ENCODE measurements around the gene SERAC1.
"Not testable (repeated sequence)": the region's sequence is repeated elsewhere in the genome, so short reads cannot be mapped to it uniquely, and the experiment has no call there.

SERAC1 gene

DNA sequence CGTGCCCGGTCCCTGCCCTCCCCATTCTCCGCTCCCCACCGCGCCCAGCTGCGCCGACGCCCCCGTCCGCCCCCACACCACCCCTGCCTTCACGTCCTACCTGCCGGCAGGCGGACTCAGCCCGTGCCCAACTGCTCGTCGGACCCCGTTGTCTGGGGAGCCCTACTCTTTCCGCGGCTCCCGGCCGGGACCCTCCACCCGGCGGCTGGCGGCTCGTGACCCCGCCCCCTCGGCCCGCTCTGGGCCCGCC, at the start of gene SERAC1:
SERAC1 (minus strand) TSS at position 223 of the 250 bp plus-strand sequence. CDS start 9,899 bp downstream, outside the sequence.
- POLR2A ChIA-PET, result no interaction called here
- no peak for DNase-seq (ENCODE audit: low read depth, low spot score)
- peak within 1 kb of the TSS; percentile 89 for H3K4me3 ChIP-seq (ENCODE audit: low read depth, low read length)
- TF ChIP-seq CTCF (IDR thresholded peaks at IDR 0.05; ENCODE audit: insufficient read depth, low read length, missing control alignments), result no peak
- CTCF ChIA-PET, result interaction anchor here (1.0 to 1.2 kb wide), 2 partner anchors 18 to 46 kb away, joined by 3 to 7 read pairs; no protein-coding TSS in a partner anchor

GRCh38 chr6:158213925-158214674, 46.0 kb upstream of the SERAC1 start:
- peak; percentile 70 for TF ChIP-seq CTCF (IDR thresholded peaks at IDR 0.05; ENCODE audit: insufficient read depth, low read length, missing control alignments)
- ChIA-PET CTCF (interaction anchor here (0.6 to 4.7 kb wide), 54 partner anchors 9 to 567 kb away, joined by 3 to 145 read pairs (median 4); partner anchors contain the start of genes DYNLT1, SYTL3 and TMEM181), POLR2A (no interaction called here)
- H3K4me3 ChIP-seq (ENCODE audit: low read depth, low read length), result no peak overlapping the region
- no peak for DNase-seq (ENCODE audit: low read depth, low spot score)

GRCh38 chr6:158211273-158212055, 43.4 kb upstream of the SERAC1 start:
- no peak for DNase-seq (ENCODE audit: low read depth, low spot score)
- no peak overlapping the region for H3K4me3 ChIP-seq (ENCODE audit: low read depth, low read length)
- CTCF ChIA-PET, result interaction anchor here (1.2 to 4.7 kb wide), 3 partner anchors 9 to 479 kb away, joined by 7 to 145 read pairs (median 15); no protein-coding TSS in a partner anchor
- POLR2A ChIA-PET, result no interaction called here
- no peak for TF ChIP-seq CTCF (IDR thresholded peaks at IDR 0.05; ENCODE audit: insufficient read depth, low read length, missing control alignments)

- DNase-seq (ENCODE audit: low read depth, low spot score); POLR2A ChIA-PET; H3K4me3 ChIP-seq (ENCODE audit: low read depth, low read length): not testable (repeated sequence)
- CTCF ChIA-PET, result interaction anchor here (2.0 to 3.7 kb wide), 3 partner anchors 13 to 481 kb away, joined by 6 to 15 read pairs (median 8); no protein-coding TSS in a partner anchor
Observed at GRCh38 chr6:158209582-158210333, 41.7 kb upstream of the SERAC1 start.

DNA sequence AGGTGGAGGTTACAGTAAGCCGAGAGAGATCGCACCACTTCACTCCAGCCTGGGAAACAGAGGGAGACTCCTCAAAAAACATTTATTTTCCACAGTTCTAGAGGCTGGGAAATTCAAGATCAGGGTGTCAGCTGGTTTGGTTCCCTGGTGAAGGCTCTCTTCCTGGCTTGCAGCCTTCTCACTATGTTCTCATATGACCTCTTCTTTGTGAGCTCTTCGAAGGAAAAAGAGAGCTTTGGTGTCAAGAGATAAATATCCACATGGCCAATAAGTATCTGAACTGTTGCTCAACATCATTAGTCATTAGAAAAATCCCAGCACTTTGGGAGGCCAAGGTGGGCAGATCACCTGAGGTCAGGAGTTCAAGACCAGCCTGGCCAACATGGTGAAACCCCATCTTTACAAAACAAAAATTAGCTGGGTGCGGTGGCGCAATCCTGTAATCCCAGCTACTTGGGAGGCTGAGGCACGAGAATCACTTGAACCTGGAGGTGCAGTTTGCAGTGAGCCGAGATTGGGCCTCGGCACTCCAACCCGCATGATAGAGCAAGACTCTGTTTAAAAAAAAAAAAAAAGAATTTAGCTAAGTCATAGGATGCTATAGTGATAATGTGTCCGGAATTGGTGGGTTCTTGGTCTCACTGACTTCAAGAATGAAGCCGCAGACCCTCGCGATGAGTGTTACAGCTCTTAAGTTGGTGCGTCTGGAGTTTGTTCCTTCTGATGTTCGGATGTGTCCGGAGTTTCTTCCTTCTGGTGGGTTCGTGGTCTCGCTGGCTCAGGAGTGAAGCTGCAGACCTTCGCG, 40.4 kb upstream of the SERAC1 start:
- CTCF ChIA-PET, result interaction anchor here (2.0 to 2.2 kb wide), 2 partner anchors 12 to 397 kb away, joined by 6 to 8 read pairs; no protein-coding TSS in a partner anchor
- DNase-seq (ENCODE audit: low read depth, low spot score); POLR2A ChIA-PET; H3K4me3 ChIP-seq (ENCODE audit: low read depth, low read length): not testable (repeated sequence)

- no peak overlapping the region for H3K4me3 ChIP-seq (ENCODE audit: low read depth, low read length)
- ChIA-PET CTCF (interaction anchor here (1.0 to 2.2 kb wide), 3 partner anchors 11 to 484 kb away, joined by 3 to 8 read pairs (median 7); no protein-coding TSS in a partner anchor), POLR2A (no interaction called here)
- no peak for DNase-seq (ENCODE audit: low read depth, low spot score)
- TF ChIP-seq CTCF (IDR thresholded peaks at IDR 0.05; ENCODE audit: insufficient read depth, low read length, missing control alignments), result no peak
Observed at GRCh38 chr6:158207422-158207788, 39.3 kb upstream of the SERAC1 start.
